Naive thymus-derived CD8-positive, alpha-beta T cell (primary cell): ENCODE measurements around the gene TAS2R10. TPM values are rescaled to one million over a fixed set of nuclear protein-coding genes. Genes with fewer than 3 reads are reported as not detected.
A peak's percentile ranks its signal among the peaks of the same experiment; 100 is the strongest.

Experiments
- ATAC-seq, 2 donors: fragments of 150-1000 bp; cut with Tn5 transposase in 1 of 2; sonication (Bioruptor Pico), chemical (Tn5 transposase) in 1 of 2; 1 replicate in 1 of 2; 2 replicates in 1 of 2; pipeline ENCODE4 v1.10.0; 2021; ENCODE audit warnings: mild to moderate bottlenecking in 2 of 2, moderate library complexity in 2 of 2
- POLR2A ChIA-PET: fragments of 350-600 bp; sonication (Branson Sonifier 250); formaldehyde crosslinking; loops from one replicate; lab custom pipeline; 2021; ENCODE audit warnings: antibody characterized with exemption; lab: Charles Lee
- DNase-seq, 10 donors: peaks; one replicate each; pipeline versions ENCODE4 v3.0.0 to v3.0.0-alpha.2; 2020 to 2022
- H3K27ac Mint-ChIP-seq, 10 donors: one replicate each; pipeline ENCODE4 v1.8.0; 2020 to 2022; ENCODE audit warnings: mild to moderate bottlenecking in 10 of 10, mixed read lengths in 10 of 10, moderate library complexity in 4 of 10, inconsistent platforms in 1 of 10
- H3K27me3 Mint-ChIP-seq, 5 donors: one replicate each; pipeline ENCODE4 v1.8.0; 2021 to 2022; ENCODE audit warnings: mixed read lengths in 5 of 5
- H3K36me3 Mint-ChIP-seq, 3 donors: one replicate each; pipeline ENCODE4 v1.8.0; 2020 to 2022; ENCODE audit warnings: mixed read lengths in 3 of 3, mild to moderate bottlenecking in 2 of 3, inconsistent platforms in 1 of 3
- H3K4me1 Mint-ChIP-seq, 4 donors: one replicate each; pipeline ENCODE4 v1.8.0; 2021 to 2022; ENCODE audit warnings: mixed read lengths in 4 of 4
- H3K4me3 Mint-ChIP-seq, 10 donors: one replicate each; pipeline ENCODE4 v1.8.0; 2020 to 2022; ENCODE audit warnings: mild to moderate bottlenecking in 10 of 10, mixed read lengths in 10 of 10, moderate library complexity in 6 of 10, inconsistent platforms in 1 of 10
- H3K9me3 Mint-ChIP-seq, 9 donors: one replicate each; pipeline ENCODE4 v1.8.0; 2020 to 2022; ENCODE audit warnings: mixed read lengths in 9 of 9, mild to moderate bottlenecking in 3 of 9, inconsistent platforms in 1 of 9, moderate library complexity in 1 of 9
- polyA plus RNA-seq, 3 donors: library from polyadenylated mRNA; unstranded; fragments of 300-500 nt; fragmentation: Illumina TruSeq; gene quantifications; one replicate each; pipeline ENCODE4 v1.2.3, GENCODE V29; 2021
- total RNA-seq, 8 experiments: library from RNA in 2 of 8; stranded (reverse) in 2 of 8; gene quantifications; one replicate each; pipeline ENCODE4 v1.2.3 and lab custom pipeline; 2021 to 2026

TAS2R10 gene, protein sequence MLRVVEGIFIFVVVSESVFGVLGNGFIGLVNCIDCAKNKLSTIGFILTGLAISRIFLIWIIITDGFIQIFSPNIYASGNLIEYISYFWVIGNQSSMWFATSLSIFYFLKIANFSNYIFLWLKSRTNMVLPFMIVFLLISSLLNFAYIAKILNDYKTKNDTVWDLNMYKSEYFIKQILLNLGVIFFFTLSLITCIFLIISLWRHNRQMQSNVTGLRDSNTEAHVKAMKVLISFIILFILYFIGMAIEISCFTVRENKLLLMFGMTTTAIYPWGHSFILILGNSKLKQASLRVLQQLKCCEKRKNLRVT
- total RNA-seq: 1 to 10 TPM; 1.3 TPM
- not detected for polyA plus RNA-seq
- 0 to 1.2 (median 0.11) reads per million in 6 experiments for total RNA-seq (lab: John Stamatoyannopoulos, UW)

- Mint-ChIP-seq H3K27me3 (no peaks in the 10 kb centered on the region), H3K36me3 (peaks cover 0 to 2% (median 0%) of the 10 kb centered on the region in 3 donors), H3K4me1 (no peaks in the 10 kb centered on the region), H3K9me3 (peaks cover 0 to 2% (median 0%) of the 10 kb centered on the region in 9 donors), H3K27ac (no peak within 1 kb of the TSS), H3K4me3 (no peak within 1 kb of the TSS)
- POLR2A ChIA-PET: no interaction called here
- DNase-seq (no peak), ATAC-seq (no peak)
Observed at GRCh38 chr12:10826258-10826657, at the start of gene TAS2R10. Gene TAS2R10 (minus strand): TSS chr12:10826358. CDS start chr12:10826269, 89 bp downstream.

GRCh38 chr12:10873378-10873777, 47.2 kb upstream of the TAS2R10 start:
- H3K4me1 Mint-ChIP-seq: no peaks in the 10 kb centered on the region
- POLR2A ChIA-PET: interaction anchor here (0.7 kb wide), 1 partner anchor 679 kb away, joined by 3 read pairs; no protein-coding TSS in a partner anchor
- no peak overlapping the region for H3K4me3 Mint-ChIP-seq

DNA sequence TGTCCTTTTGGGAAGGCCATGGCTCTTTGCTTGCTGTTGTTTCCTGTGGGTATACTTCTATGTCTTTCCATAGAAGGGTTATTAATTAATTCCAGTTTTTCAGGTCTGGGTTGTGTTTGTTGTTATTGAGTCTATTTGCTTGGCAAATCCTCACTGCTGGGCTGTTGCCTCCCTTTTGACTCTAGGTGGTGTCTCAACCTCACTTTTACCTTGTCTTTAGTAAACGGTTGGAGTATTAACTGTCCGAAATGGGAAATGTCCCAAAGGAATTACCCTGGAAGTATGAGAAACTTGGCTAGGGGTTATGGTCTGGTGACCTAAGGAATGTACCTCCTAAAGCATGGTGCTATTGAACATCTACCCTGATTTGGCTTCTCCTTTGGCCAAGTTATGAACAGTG, 41.2 kb upstream of the TAS2R10 start:
- POLR2A ChIA-PET: no interaction called here
- Mint-ChIP-seq H3K4me3 (no peak overlapping the region), H3K27me3 (no peaks in the 10 kb centered on the region), H3K9me3 (peaks cover 2 to 33% (median 19%) of the 10 kb centered on the region in 9 donors), H3K27ac (no peak overlapping the region), H3K4me1 (no peaks in the 10 kb centered on the region), H3K36me3 (peaks cover 20 to 64% (median 49%) of the 10 kb centered on the region in 3 donors)
- DNase-seq: no peak
- ATAC-seq: no peak

More at GRCh38 chr12:10873378-10873777, 47.2 kb upstream of the TAS2R10 start:
- no peak overlapping the region for H3K27ac Mint-ChIP-seq
- H3K9me3 Mint-ChIP-seq: peaks cover 0 to 53% (median 10%) of the 10 kb centered on the region in 9 donors
- DNase-seq (no peak), ATAC-seq (no peak)
- H3K36me3 Mint-ChIP-seq: peaks cover 24 to 51% (median 47%) of the 10 kb centered on the region in 3 donors
- no peaks in the 10 kb centered on the region for H3K27me3 Mint-ChIP-seq

DNA sequence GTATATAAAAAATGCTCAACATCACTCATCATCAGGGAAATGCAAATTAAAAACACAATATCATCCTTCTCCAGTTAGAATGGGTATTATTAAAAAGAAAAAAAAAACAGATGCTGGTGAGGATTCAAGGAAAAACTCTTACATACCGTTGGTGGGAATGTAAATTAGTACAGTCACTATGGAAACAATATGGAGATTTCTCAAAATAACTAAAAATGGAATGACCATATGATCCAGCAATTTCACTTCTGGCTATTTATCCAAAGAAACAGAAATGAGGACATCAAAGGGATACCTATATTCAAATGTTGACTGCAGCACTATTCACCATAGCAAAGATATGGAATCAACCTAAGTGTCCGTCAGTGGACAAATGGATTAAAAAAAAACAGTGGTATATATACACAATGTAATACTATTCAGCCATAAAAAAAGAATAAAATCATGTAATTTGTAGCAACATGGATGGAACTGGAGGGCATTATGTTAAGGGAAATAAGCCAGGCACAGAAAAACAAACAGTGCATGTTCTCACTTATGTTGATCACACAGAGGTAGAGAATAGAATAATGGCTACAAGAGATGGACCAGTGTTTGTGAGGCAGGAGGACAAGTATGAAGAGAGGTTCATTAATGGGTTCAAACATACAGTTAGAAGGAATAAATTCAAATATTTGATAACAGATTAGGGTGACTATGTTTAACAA, 37.5 kb upstream of the TAS2R10 start:
- POLR2A ChIA-PET: no interaction called here
- peak overlapping the region in 1 of 10 donors; percentile 30 for H3K27ac Mint-ChIP-seq
- no peaks in the 10 kb centered on the region for H3K4me1 Mint-ChIP-seq
- H3K36me3 Mint-ChIP-seq: peaks cover 42 to 79% (median 68%) of the 10 kb centered on the region in 3 donors
- no peak for DNase-seq
- no peak for ATAC-seq
- H3K4me3 Mint-ChIP-seq: no peak overlapping the region
- no peaks in the 10 kb centered on the region for H3K27me3 Mint-ChIP-seq
- H3K9me3 Mint-ChIP-seq: peaks cover 7 to 60% (median 44%) of the 10 kb centered on the region in 9 donors

- peaks cover 62 to 91% (median 80%) of the 10 kb centered on the region in 3 donors for H3K36me3 Mint-ChIP-seq
- H3K4me1 Mint-ChIP-seq: no peaks in the 10 kb centered on the region
- H3K9me3 Mint-ChIP-seq: peaks cover 11 to 83% (median 63%) of the 10 kb centered on the region in 9 donors
- no peak overlapping the region for H3K27ac Mint-ChIP-seq
- H3K4me3 Mint-ChIP-seq: no peak overlapping the region
- H3K27me3 Mint-ChIP-seq: no peaks in the 10 kb centered on the region
- POLR2A ChIA-PET: no interaction called here
- no peak for ATAC-seq
- no peak for DNase-seq
Observed at GRCh38 chr12:10861366-10861765, 35.2 kb upstream of the TAS2R10 start.

DNA sequence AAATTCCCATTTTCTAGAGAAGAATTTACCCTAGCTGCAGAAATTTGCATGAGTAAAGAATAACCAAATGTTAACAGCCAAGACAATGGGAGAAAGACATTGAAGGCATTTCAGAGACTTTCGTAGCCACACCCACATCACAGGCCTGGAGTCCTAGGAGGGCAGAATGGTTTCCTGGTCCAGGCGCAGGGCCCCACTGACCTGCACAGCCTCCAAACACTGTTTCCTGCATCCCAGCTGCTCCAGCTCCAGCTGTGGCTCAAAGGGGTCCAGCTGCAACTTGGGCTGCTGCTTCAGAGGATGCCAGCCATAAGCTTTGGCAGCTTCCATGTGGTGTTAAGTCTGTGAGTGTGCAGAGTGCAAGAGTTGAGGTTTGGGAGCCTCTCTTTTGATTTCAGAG, 29.6 kb upstream of the TAS2R10 start:
- H3K9me3 Mint-ChIP-seq: peaks cover 7 to 54% (median 41%) of the 10 kb centered on the region in 9 donors
- ATAC-seq: no peak
- H3K4me3 Mint-ChIP-seq: no peak overlapping the region

GRCh38 chr12:10853776-10854175, 27.6 kb upstream of the TAS2R10 start:
- H3K27ac Mint-ChIP-seq: no peak overlapping the region
- POLR2A ChIA-PET: no interaction called here
- H3K4me1 Mint-ChIP-seq: peaks cover 28 to 62% (median 51%) of the 10 kb centered on the region in 4 donors
- peaks cover 4 to 35% (median 26%) of the 10 kb centered on the region in 9 donors for H3K9me3 Mint-ChIP-seq
- no peak overlapping the region for H3K4me3 Mint-ChIP-seq
- H3K27me3 Mint-ChIP-seq: peaks cover 0 to 2% (median 0%) of the 10 kb centered on the region in 5 donors
- peaks cover 38 to 62% (median 42%) of the 10 kb centered on the region in 3 donors for H3K36me3 Mint-ChIP-seq
- DNase-seq (no peak), ATAC-seq (no peak)

More for the DNA sequence above, 29.6 kb upstream of the TAS2R10 start:
- peaks cover 54 to 65% (median 55%) of the 10 kb centered on the region in 3 donors for H3K36me3 Mint-ChIP-seq
- H3K27ac Mint-ChIP-seq: no peak overlapping the region
- no peak for DNase-seq
- POLR2A ChIA-PET: no interaction called here
- peaks cover 18 to 44% (median 34%) of the 10 kb centered on the region in 4 donors for H3K4me1 Mint-ChIP-seq
- H3K27me3 Mint-ChIP-seq: peaks cover 0 to 2% (median 0%) of the 10 kb centered on the region in 5 donors

GRCh38 chr12:10851243-10851858, 25.2 kb upstream of the TAS2R10 start:
- H3K9me3 Mint-ChIP-seq: peaks cover 0 to 11% (median 5%) of the 10 kb centered on the region in 9 donors
- peak overlapping the region in 4 of 10 donors; percentile 8 to 21 (median 14) for H3K4me3 Mint-ChIP-seq
- peaks cover 28 to 62% (median 52%) of the 10 kb centered on the region in 4 donors for H3K4me1 Mint-ChIP-seq
- peaks cover 0 to 2% (median 0%) of the 10 kb centered on the region in 5 donors for H3K27me3 Mint-ChIP-seq
- no peak for ATAC-seq
- peak overlapping the region in 7 of 10 donors; percentile 26 to 50 (median 41) for H3K27ac Mint-ChIP-seq
- H3K36me3 Mint-ChIP-seq: peaks cover 31 to 62% (median 36%) of the 10 kb centered on the region in 3 donors
- peak in 1 of 10 donors; percentile 4 for DNase-seq
- POLR2A ChIA-PET: no interaction called here

- Mint-ChIP-seq H3K4me3 (peak within 1 kb of the TSS in 2 of 10 donors; percentile 21 to 23), H3K9me3 (peaks cover 0 to under 1% (median 0%) of the 10 kb centered on the region in 9 donors), H3K36me3 (peaks cover 22 to 62% (median 36%) of the 10 kb centered on the region in 3 donors), H3K4me1 (peaks cover 26 to 55% (median 48%) of the 10 kb centered on the region in 4 donors), H3K27ac (peak within 1 kb of the TSS in 7 of 10 donors; percentile 11 to 61 (median 43)), H3K27me3 (peaks cover 0 to 2% (median 0%) of the 10 kb centered on the region in 5 donors)
- POLR2A ChIA-PET: no interaction called here
- peak in 1 of 2 donors; percentile 89 for ATAC-seq
- DNase-seq: peak in 4 of 10 donors; percentile 4 to 54 (median 36)
Observed at GRCh38 chr12:10849425-10849878, 23.3 kb upstream of the TAS2R10 start, which contains the start of gene PRR4. Gene PRR4 (minus strand): TSS chr12:10849475. CDS start chr12:10849437, 38 bp downstream.

- DNase-seq (no peak), ATAC-seq (no peak)
- H3K4me1 Mint-ChIP-seq: peaks cover 23 to 40% (median 36%) of the 10 kb centered on the region in 4 donors
- H3K4me3 Mint-ChIP-seq: no peak overlapping the region
- no peaks in the 10 kb centered on the region for H3K27me3 Mint-ChIP-seq
- POLR2A ChIA-PET: no interaction called here
- H3K27ac Mint-ChIP-seq: peak overlapping the region in 1 of 10 donors; percentile 26
- peaks cover 22 to 74% (median 39%) of the 10 kb centered on the region in 3 donors for H3K36me3 Mint-ChIP-seq
- H3K9me3 Mint-ChIP-seq: peaks cover 0 to 3% (median 0%) of the 10 kb centered on the region in 9 donors
Observed at GRCh38 chr12:10847744-10848143, 21.6 kb upstream of the TAS2R10 start.

DNA sequence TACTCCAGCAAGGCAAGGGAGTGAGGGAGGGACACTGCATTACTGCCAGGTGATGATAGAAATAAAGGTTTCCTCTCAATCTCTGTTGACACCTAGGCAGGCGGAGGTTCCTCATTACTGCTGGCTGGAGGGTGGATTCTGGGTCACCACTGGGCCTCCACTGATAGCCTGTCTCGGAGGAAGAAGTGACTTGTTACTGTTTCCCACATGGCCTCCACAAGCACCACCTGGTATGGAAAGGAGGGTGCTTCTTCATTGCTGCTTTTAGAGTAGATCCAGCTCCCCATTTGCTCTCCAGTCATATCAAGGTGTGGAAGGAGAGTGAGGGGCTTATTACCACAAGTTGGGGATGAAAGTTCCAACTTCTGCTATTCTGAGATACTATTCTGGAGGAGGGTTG, 16.7 kb upstream of the TAS2R10 start:
- Mint-ChIP-seq H3K9me3 (peaks cover 0 to 7% (median 0%) of the 10 kb centered on the region in 9 donors), H3K4me3 (no peak overlapping the region), H3K27ac (no peak overlapping the region), H3K4me1 (no peaks in the 10 kb centered on the region), H3K27me3 (no peaks in the 10 kb centered on the region), H3K36me3 (peaks cover 12 to 59% (median 26%) of the 10 kb centered on the region in 3 donors)
- DNase-seq (no peak), ATAC-seq (no peak)
- POLR2A ChIA-PET: no interaction called here

GRCh38 chr12:10838461-10838860, 12.3 kb upstream of the TAS2R10 start:
- no peak overlapping the region for H3K27ac Mint-ChIP-seq
- H3K4me3 Mint-ChIP-seq: no peak overlapping the region
- H3K9me3 Mint-ChIP-seq: peaks cover 0 to 12% (median 4%) of the 10 kb centered on the region in 9 donors
- no peaks in the 10 kb centered on the region for H3K27me3 Mint-ChIP-seq
- no peak for ATAC-seq
- H3K36me3 Mint-ChIP-seq: peaks cover 0 to 32% (median 2%) of the 10 kb centered on the region in 3 donors
- no peak for DNase-seq
- H3K4me1 Mint-ChIP-seq: no peaks in the 10 kb centered on the region
- POLR2A ChIA-PET: no interaction called here
